Renal pelvis (tissue), 12 donors: ENCODE data around the gene OSBP2. TPM values are rescaled to one million over a fixed set of nuclear protein-coding genes. Genes with fewer than 3 reads are reported as not detected.

Source experiments
- DNase-seq: peaks from one replicate; pipeline ENCODE4 v3.0.0-alpha.2; 2013
- long read RNA-seq, 16 experiments: transcript quantifications; one replicate each; lab custom pipeline, GENCODE V29; 2026
- polyA plus RNA-seq, 3 donors: library from polyadenylated mRNA; unstranded; fragments of 120-200 nt; gene quantifications; one replicate each; pipeline ENCODE4 v1.2.1, GENCODE V29; 2013; ENCODE audit not compliant: insufficient read length in 3 of 3

OSBP2 gene
- 1 to 10 TPM; 5.6 to 6.7 (median 5.9) TPM for polyA plus RNA-seq
- long read RNA-seq, donor 1: 0 reads
- long read RNA-seq, donor 2, full-length matches to known transcripts: 1 of 1 reads
- long read RNA-seq, donor 2, partial matches to known transcripts: 0 of 1 reads
- long read RNA-seq, donor 2, other reads (novel, unspliced or antisense): 0 of 1 reads
- long read RNA-seq, donor 3, partial matches to known transcripts: 10 of 10 reads
- long read RNA-seq, donor 3, other reads (novel, unspliced or antisense): 0 of 10 reads
- long read RNA-seq, donor 4, partial matches to known transcripts: 0 of 1 reads
- long read RNA-seq, donor 4, other reads (novel, unspliced or antisense): 0 of 1 reads
- long read RNA-seq, donor 5: 0 reads
- long read RNA-seq, donor 6: 0 reads
- long read RNA-seq, donor 7, partial matches to known transcripts: 0 of 1 reads
- long read RNA-seq, donor 7, other reads (novel, unspliced or antisense): 0 of 1 reads
- long read RNA-seq, donor 8, partial matches to known transcripts: 0 of 3 reads
- long read RNA-seq, donor 8, other reads (novel, unspliced or antisense): 0 of 3 reads
- long read RNA-seq, donor 9, partial matches to known transcripts: 23 of 23 reads
- long read RNA-seq, donor 9, other reads (novel, unspliced or antisense): 0 of 23 reads
- long read RNA-seq, donor 10, partial matches to known transcripts: 15 of 15 reads
- long read RNA-seq, donor 10, other reads (novel, unspliced or antisense): 0 of 15 reads
- long read RNA-seq, donor 11: 0 reads
- long read RNA-seq, donor 12: 0 reads
- long read RNA-seq, donor 13: 0 reads
- long read RNA-seq, donor 14, partial matches to known transcripts: 17 of 18 reads
- long read RNA-seq, donor 14, other reads (novel, unspliced or antisense): 0 of 18 reads
- long read RNA-seq, donor 15, full-length matches to known transcripts: 2 of 2 reads
- long read RNA-seq, donor 15, partial matches to known transcripts: 0 of 2 reads
- long read RNA-seq, donor 15, other reads (novel, unspliced or antisense): 0 of 2 reads
- long read RNA-seq, donor 16, partial matches to known transcripts: 0 of 1 reads
- long read RNA-seq, donor 16, other reads (novel, unspliced or antisense): 0 of 1 reads

DNA sequence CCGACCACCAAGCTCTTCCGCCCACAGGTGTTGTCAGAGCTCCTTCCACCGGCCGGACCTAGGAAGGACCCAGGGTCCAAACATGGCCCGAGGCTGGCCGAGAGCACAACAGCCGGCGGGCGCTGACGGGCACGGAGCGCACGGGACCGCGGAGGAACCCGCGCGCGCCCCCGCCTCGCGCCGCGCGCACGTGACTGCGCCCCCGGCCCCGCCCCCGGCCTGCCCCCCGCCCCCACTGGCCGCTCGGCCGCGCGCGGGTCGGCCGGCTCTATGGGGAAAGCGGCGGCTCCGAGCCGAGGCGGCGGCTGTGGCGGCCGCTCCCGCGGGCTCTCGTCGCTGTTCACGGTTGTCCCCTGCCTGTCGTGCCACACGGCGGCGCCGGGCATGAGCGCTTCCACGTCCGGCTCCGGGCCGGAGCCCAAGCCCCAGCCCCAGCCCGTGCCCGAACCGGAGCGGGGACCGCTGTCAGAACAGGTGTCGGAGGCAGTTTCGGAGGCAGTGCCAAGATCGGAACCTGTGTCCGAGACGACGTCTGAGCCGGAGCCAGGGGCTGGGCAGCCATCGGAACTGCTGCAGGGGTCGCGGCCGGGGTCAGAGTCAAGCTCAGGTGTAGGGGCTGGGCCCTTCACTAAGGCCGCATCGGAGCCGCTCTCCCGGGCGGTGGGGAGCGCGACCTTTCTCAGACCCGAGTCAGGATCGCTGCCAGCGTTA is at the start of gene OSBP2:
Gene OSBP2, plus strand, starts transcription at position 235 of the 711 bp plus-strand sequence. Its CDS starts 36 bp downstream, at position 271.
- peak; percentile 40 for DNase-seq

- no peak for DNase-seq
Observed at GRCh38 chr22:30646518-30647160, 48.0 kb upstream of the OSBP2 start.

GRCh38 chr22:30647536-30647935 is 47.1 kb upstream of the OSBP2 start:
- no peak for DNase-seq

- no peak for DNase-seq
Observed at GRCh38 chr22:30648825-30649224, 45.8 kb upstream of the OSBP2 start.

GRCh38 chr22:30649430-30650007 is 45.2 kb upstream of the OSBP2 start:
- no peak for DNase-seq

DNA sequence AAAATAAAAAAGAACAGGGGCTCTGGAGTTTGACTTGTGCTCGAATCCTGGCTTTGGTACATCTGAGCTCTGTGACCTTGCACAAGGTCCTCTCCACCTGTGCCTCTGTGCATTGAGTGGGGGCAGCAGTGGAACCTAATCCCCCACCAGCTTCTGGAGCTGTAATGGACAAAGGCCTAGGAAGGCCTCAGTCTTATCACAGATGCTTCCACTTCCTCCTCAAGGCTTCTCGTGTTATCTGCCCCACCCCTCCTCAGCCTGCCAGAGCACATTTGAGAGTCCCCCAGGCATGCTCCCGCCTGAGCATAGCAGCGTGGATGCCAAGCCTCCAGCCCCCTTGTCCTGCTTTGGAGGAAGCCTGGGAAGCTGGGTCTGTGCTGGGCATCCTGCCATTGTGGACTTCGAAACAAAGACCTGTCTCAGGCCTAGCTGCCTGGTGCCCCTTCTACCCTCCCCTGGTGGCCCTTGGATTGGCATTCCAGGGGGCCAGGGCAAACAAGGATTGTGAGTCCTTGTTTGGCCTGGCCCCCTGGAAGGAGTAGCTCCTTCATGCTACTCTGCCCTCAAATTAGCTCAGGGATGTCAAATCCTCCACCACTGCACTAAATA is 44.1 kb upstream of the OSBP2 start:
- DNase-seq: no peak

DNA sequence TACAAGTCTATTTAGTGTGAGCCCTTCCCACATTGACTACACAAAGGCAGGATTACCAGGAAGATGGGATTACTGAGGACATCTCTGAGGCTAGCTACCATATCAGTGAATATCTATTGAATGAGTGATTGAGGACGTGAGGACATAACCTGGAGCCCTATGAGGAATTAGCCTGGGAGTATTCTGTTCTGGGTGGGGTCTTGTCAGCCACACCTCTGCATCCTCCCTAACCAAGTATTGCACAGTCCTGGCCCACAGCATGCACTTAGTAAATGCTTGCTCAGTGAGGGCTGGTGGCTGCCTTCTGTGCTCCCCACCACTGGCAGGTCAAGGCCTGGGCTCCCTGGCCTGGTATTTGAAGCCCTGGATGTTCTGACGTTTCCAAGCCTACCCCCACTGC is 41.8 kb upstream of the OSBP2 start:
- no peak for DNase-seq

- DNase-seq: no peak
Observed at GRCh38 chr22:30654361-30654760, 40.3 kb upstream of the OSBP2 start.

GRCh38 chr22:30655532-30655931 is 39.1 kb upstream of the OSBP2 start:
- DNase-seq: no peak

DNA sequence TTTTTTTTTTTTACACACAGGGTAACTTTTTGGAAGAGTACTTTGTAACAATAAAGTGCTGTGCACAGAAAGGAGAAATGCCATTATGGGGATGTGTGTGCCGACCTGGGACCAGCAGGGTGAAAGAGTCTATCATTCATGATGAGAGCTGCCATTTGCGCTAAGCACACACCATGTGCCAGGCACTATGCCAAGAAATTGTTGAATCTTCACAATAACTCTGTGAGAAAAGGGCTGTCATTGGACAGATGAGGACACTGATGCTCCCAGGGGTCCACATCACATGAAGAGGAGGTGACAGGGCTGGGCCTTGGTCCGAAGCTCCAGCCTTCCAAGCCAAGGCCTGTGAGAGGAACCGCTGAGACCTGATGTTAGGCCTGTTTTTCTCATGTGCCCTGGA is 32.6 kb upstream of the OSBP2 start:
- no peak for DNase-seq

- DNase-seq: no peak
Observed at GRCh38 chr22:30664798-30665197, 29.9 kb upstream of the OSBP2 start.

- no peak for DNase-seq
Observed at GRCh38 chr22:30665266-30665665, 29.4 kb upstream of the OSBP2 start.

DNA sequence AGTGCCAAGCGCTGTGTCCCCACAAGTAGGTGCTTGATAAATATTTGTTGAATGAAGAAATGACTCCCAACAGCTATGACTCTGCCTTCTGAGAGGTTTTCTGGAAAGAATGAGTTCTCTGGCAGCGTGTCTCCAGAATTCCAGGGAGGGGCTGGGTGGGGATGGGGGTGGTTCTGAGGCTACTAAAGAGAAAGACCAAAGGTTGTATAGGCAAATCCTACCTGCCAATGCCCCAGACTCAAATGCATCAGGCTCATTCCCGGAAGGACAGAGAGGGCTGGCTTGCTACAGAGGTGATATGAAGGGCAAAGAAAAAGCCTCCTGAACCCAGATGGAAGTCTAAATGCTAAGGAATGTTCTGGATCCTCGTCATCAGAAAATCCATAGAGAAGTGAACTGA is 28.9 kb upstream of the OSBP2 start:
- no peak for DNase-seq

DNA sequence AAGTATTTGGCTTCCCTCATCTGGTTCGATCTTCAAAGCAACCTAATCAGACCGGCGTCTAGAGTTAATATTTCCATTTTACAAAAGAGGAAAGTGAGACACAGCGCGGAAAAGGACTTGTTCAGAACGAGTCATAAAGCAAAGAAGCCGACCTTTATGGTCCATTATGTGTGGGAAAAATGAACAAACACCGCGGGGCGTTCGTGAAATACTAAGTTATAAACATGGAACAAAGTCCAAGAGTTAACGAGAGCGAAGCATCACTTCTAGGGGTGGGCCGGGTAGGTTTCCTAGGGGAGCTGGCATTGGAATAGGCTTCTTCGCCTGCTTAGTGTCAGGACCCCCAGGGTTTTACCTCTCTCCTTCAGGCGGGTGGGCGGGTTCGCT is 27.6 kb upstream of the OSBP2 start:
- no peak for DNase-seq

GRCh38 chr22:30667494-30668385 is 26.9 kb upstream of the OSBP2 start, which contains the start of gene DUSP18:
Gene DUSP18 (minus strand): TSS chr22:30667875. CDS start chr22:30664003, 3,872 bp downstream.
- peak; percentile 90 for DNase-seq

GRCh38 chr22:30668386-30668710 is 26.3 kb upstream of the OSBP2 start:
- no peak for DNase-seq

- DNase-seq: no peak
Observed at GRCh38 chr22:30671071-30671470, 23.6 kb upstream of the OSBP2 start.

DNA sequence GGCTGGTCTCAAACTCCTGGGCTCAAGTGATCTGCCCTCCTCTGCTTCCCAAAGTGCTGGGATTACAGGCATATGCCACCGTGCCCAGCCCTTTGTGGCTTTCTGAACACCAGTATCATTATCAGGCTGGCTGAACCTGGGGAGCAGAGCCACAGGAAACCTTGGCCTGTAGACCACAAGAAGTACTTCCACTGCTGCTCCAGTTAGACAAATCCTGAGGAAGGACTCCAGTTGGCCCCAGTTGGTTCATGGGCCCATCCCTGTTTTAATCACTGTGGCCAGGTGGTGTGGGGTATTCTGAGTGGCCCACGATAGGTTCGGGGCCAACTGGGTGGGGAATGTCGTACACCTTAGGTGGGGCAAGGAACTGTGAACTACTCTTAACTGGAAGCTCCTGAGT is 21.5 kb upstream of the OSBP2 start:
- DNase-seq: no peak

- DNase-seq: no peak
Observed at GRCh38 chr22:30674482-30674881, 20.2 kb upstream of the OSBP2 start.
